Spleen (tissue), 7 donors: ENCODE measurements around the gene HLA-DRB5.

Source experiments
- POLR2AphosphoS5 ChIP-seq, 3 donors: sonication (generic); formaldehyde crosslinking; IDR thresholded peaks; one replicate each; pipeline ENCODE4 v1.5.1; 2017; ENCODE audit warnings: antibody characterized with exemption in 3 of 3
- TF ChIP-seq, protein P1 (sequence below), 11 experiments: fragments of 200-600 bp in 7 of 11; fragments of 450-650 bp in 4 of 11; sonication (generic) in 4 of 11; IDR thresholded peaks in 8 of 11; conservative IDR thresholded peaks in 3 of 11; 1 replicate in 7 of 11; 2 replicates in 4 of 11; pipeline versions ENCODE4 v1.4.0 to v1.8.0; 2016 to 2021; ENCODE audit warnings: antibody characterized with exemption in 11 of 11, inconsistent platforms in 4 of 11, mild to moderate bottlenecking in 1 of 11
- donor health status: DM: no; HTN: no; CAD: no; lungs with moderate emphysema.
- donor health status: DM: no; HTN: no; CAD: no.
- donor health status: DM: no; HTN: no; CAD: no.

GRCh38 chr6:32565511-32565910, 35.4 kb upstream of the HLA-DRB5 start:
- no peak for TF ChIP-seq POLR2AphosphoS5 (IDR thresholded peaks at IDR 0.05)
- TF ChIP-seq, protein P1, sequence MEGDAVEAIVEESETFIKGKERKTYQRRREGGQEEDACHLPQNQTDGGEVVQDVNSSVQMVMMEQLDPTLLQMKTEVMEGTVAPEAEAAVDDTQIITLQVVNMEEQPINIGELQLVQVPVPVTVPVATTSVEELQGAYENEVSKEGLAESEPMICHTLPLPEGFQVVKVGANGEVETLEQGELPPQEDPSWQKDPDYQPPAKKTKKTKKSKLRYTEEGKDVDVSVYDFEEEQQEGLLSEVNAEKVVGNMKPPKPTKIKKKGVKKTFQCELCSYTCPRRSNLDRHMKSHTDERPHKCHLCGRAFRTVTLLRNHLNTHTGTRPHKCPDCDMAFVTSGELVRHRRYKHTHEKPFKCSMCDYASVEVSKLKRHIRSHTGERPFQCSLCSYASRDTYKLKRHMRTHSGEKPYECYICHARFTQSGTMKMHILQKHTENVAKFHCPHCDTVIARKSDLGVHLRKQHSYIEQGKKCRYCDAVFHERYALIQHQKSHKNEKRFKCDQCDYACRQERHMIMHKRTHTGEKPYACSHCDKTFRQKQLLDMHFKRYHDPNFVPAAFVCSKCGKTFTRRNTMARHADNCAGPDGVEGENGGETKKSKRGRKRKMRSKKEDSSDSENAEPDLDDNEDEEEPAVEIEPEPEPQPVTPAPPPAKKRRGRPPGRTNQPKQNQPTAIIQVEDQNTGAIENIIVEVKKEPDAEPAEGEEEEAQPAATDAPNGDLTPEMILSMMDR (IDR thresholded peaks at IDR 0.05 in 8 of 11, conservative IDR thresholded peaks at IDR 0.05 in 3 of 11), result no peak
